ENCODE data around the gene CEP57L1.

GRCh38 chr6:109103942-109104341 lies 8.6 kb downstream of the CEP57L1 start:
- TF ChIP-seq CTCF (IDR thresholded peaks at IDR 0.05 in 8 of 11, conservative IDR thresholded peaks at IDR 0.05 in 3 of 11) (no peak), POLR2A (IDR thresholded peaks at IDR 0.05) (no peak)
